Left ventricle myocardium inferior (tissue), 1 donor: ENCODE data around the gene DOK6. TPM values are rescaled to one million over a fixed set of nuclear protein-coding genes. Genes with fewer than 3 reads are reported as not detected.
"Not testable (repeated sequence)": the region's sequence is repeated elsewhere in the genome, so short reads cannot be mapped to it uniquely, and the experiment has no call there.

Experiments
- DNase-seq: peaks from one replicate; pipeline ENCODE4 v3.0.0-alpha.2; 2020
- H3K27ac ChIP-seq: fragments of 200-600 bp; replicated peaks from 2 replicates; pipeline ENCODE4 v1.8.0; 2021
- H3K27me3 ChIP-seq: fragments of 200-600 bp; 2 replicates; pipeline ENCODE4 v1.8.0; 2021; ENCODE audit warnings: low read depth
- H3K36me3 ChIP-seq: fragments of 200-600 bp; 2 replicates; pipeline ENCODE4 v1.8.0; 2021
- H3K4me1 ChIP-seq: fragments of 200-600 bp; 2 replicates; pipeline ENCODE4 v1.8.0; 2021
- H3K4me3 ChIP-seq: fragments of 200-600 bp; 2 replicates; pipeline ENCODE4 v1.8.0; 2021; ENCODE audit warnings: mild to moderate bottlenecking, moderate library complexity
- H3K9me3 ChIP-seq: fragments of 200-600 bp; replicated peaks from 2 replicates; pipeline ENCODE4 v1.8.0; 2021
- CTCF ChIP-seq: fragments of 200-600 bp; IDR thresholded peaks from 2 replicates; pipeline ENCODE4 v1.8.0; 2021; ENCODE audit warnings: antibody characterized with exemption, mild to moderate bottlenecking, borderline replicate concordance
- intact Hi-C: fragments of 100-400 bp; cut with micrococcal nuclease; formaldehyde crosslinking; loops from one replicate; pipeline ENCODE4 v1.11.0; 2022
- total RNA-seq: library from RNA; stranded (reverse); fragmentation: NEBNext Ultra II Directional; extraction: Animal tissue kit (Norgen Biotek cat#: 25700); gene quantifications from one replicate; pipeline ENCODE4 v1.2.1, GENCODE V29; 2021
- donor health status: DM: no; HTN: yes; CAD: no; lungs with severe emphysema.

DOK6 gene
- total RNA-seq, 1 donor from 2014 or later, result 0.96 TPM

- intact Hi-C loops, result no loop called here
- Histone ChIP-seq H3K4me3 (no peak overlapping the region), H3K9me3 (no peaks in the 10 kb centered on the region), H3K4me1 (peaks cover 3% of the 10 kb centered on the region), H3K27ac (no peak overlapping the region), H3K27me3 (no peaks in the 10 kb centered on the region), H3K36me3 (no peaks in the 10 kb centered on the region)
- no peak for TF ChIP-seq CTCF
- DNase-seq, result no peak
Observed at GRCh38 chr18:69876490-69876889, 475.8 kb downstream of the DOK6 start.

- no peaks in the 10 kb centered on the region for H3K9me3 ChIP-seq
- intact Hi-C loops, result no loop called here
- TF ChIP-seq CTCF, result no peak
- DNase-seq, result no peak
- no peaks in the 10 kb centered on the region for H3K27me3 ChIP-seq
- peaks cover 8% of the 10 kb centered on the region for H3K4me1 ChIP-seq
- H3K4me3 ChIP-seq, result no peak overlapping the region
- no peaks in the 10 kb centered on the region for H3K36me3 ChIP-seq
- no peak overlapping the region for H3K27ac ChIP-seq
Observed at GRCh38 chr18:69878213-69878933, 477.7 kb downstream of the DOK6 start.

GRCh38 chr18:69879051-69879450 lies 478.4 kb downstream of the DOK6 start:
- H3K4me1 ChIP-seq, DNase-seq, H3K27me3 ChIP-seq, H3K4me3 ChIP-seq, H3K36me3 ChIP-seq, H3K27ac ChIP-seq, H3K9me3 ChIP-seq, intact Hi-C loops: not testable (repeated sequence)

- Histone ChIP-seq H3K4me3 (no peak overlapping the region), H3K27me3 (no peaks in the 10 kb centered on the region), H3K9me3 (no peaks in the 10 kb centered on the region), H3K4me1 (peaks cover 8% of the 10 kb centered on the region), H3K36me3 (no peaks in the 10 kb centered on the region), H3K27ac (no peak overlapping the region)
- DNase-seq, result no peak
- intact Hi-C loops, result no loop called here
- TF ChIP-seq CTCF, result no peak
Observed at GRCh38 chr18:69880083-69880482, 479.4 kb downstream of the DOK6 start.

GRCh38 chr18:69882965-69883668 lies 482.4 kb downstream of the DOK6 start:
- DNase-seq, result no peak
- H3K4me3 ChIP-seq, result no peak overlapping the region
- H3K36me3 ChIP-seq, result no peaks in the 10 kb centered on the region
- peaks cover 12% of the 10 kb centered on the region for H3K4me1 ChIP-seq
- H3K27ac ChIP-seq, result no peak overlapping the region
- intact Hi-C loops, result no loop called here
- H3K27me3 ChIP-seq, result no peaks in the 10 kb centered on the region
- H3K9me3 ChIP-seq, result no peaks in the 10 kb centered on the region
- TF ChIP-seq CTCF, result no peak

- H3K4me1 ChIP-seq, result peaks cover 12% of the 10 kb centered on the region
- H3K4me3 ChIP-seq, result no peak overlapping the region
- H3K27me3 ChIP-seq, result no peaks in the 10 kb centered on the region
- intact Hi-C loops, result no loop called here
- no peak for DNase-seq
- H3K36me3 ChIP-seq, result no peaks in the 10 kb centered on the region
- H3K9me3 ChIP-seq, result no peaks in the 10 kb centered on the region
- no peak for TF ChIP-seq CTCF
- H3K27ac ChIP-seq, result no peak overlapping the region
Observed at GRCh38 chr18:69883781-69884180, 483.1 kb downstream of the DOK6 start.
